Loucy (cell line): ENCODE data around the gene AQP6.

Source experiments
- H2AFZ ChIP-seq: fragments of 200-600 bp; sonication (generic); 2 replicates; pipeline ENCODE4 v1.6.0; 2016; ENCODE audit warnings: antibody characterized with exemption, mild to moderate bottlenecking, low read length, moderate library complexity
- H3F3A ChIP-seq: fragments of 200-600 bp; 2 replicates; pipeline ENCODE4 v1.6.0; 2016; ENCODE audit warnings: antibody characterized with exemption, low read depth, mild to moderate bottlenecking
- H3K27me3 ChIP-seq: fragments of 200-600 bp; sonication (generic); 2 replicates; pipeline ENCODE4 v1.6.1; 2014; ENCODE audit warnings: low read length, mild to moderate bottlenecking; ENCODE audit not compliant: insufficient read depth, poor library complexity, severe bottlenecking
- H3K36me3 ChIP-seq: fragments of 200-600 bp; sonication (generic); 2 replicates; pipeline ENCODE4 v1.6.1; 2016; ENCODE audit warnings: low read length; ENCODE audit not compliant: insufficient read depth
- H3K4me1 ChIP-seq: fragments of 200-600 bp; sonication (generic); 2 replicates; pipeline ENCODE4 v1.5.1; 2014; ENCODE audit warnings: low read length, mild to moderate bottlenecking; ENCODE audit not compliant: insufficient read depth, poor library complexity, severe bottlenecking
- H3K4me2 ChIP-seq: fragments of 200-600 bp; sonication (generic); 2 replicates; pipeline ENCODE4 v1.6.0; 2014; ENCODE audit warnings: antibody characterized with exemption, low read length, low read depth, mild to moderate bottlenecking; ENCODE audit not compliant: poor library complexity, severe bottlenecking
- H3K4me3 ChIP-seq: fragments of 200-600 bp; sonication (generic); 2 replicates; pipeline ENCODE4 v1.5.1; 2014; ENCODE audit warnings: low read length, mild to moderate bottlenecking, mixed read lengths; ENCODE audit not compliant: poor library complexity, severe bottlenecking
- H3K79me2 ChIP-seq: fragments of 200-600 bp; sonication (generic); 2 replicates; pipeline ENCODE4 v1.6.1; 2014; ENCODE audit warnings: low read length; ENCODE audit not compliant: insufficient read depth
- H3K9ac ChIP-seq: fragments of 200-600 bp; sonication (generic); 2 replicates; pipeline ENCODE4 v1.6.0; 2014; ENCODE audit warnings: mild to moderate bottlenecking, low read depth, low read length, moderate library complexity; ENCODE audit not compliant: poor library complexity, severe bottlenecking
- H3K9me2 ChIP-seq: fragments of 200-600 bp; sonication (generic); replicated peaks from 2 replicates; pipeline ENCODE4 v1.6.1; 2016; ENCODE audit warnings: low read depth, low read length, mixed read lengths
- H3K9me3 ChIP-seq: fragments of 200-600 bp; sonication (generic); 2 replicates; pipeline ENCODE4 v1.6.1; 2014; ENCODE audit warnings: mild to moderate bottlenecking, antibody characterized with exemption, low read length, low read depth; ENCODE audit not compliant: insufficient read depth
- H4K20me1 ChIP-seq: fragments of 200-600 bp; sonication (generic); 2 replicates; pipeline ENCODE4 v1.6.0; 2014; ENCODE audit warnings: antibody characterized with exemption, low read length, mild to moderate bottlenecking; ENCODE audit not compliant: insufficient read depth, poor library complexity, severe bottlenecking
- EZH2phosphoT487 ChIP-seq: fragments of 200-600 bp; IDR thresholded peaks from 2 replicates; pipeline ENCODE4 v1.6.1; 2018; ENCODE audit warnings: antibody characterized with exemption, mild to moderate bottlenecking, moderate library complexity, borderline replicate concordance
- TF ChIP-seq, protein P1 (sequence below): fragments of 200-600 bp; sonication (generic); conservative IDR thresholded peaks from 2 replicates; pipeline ENCODE4 v1.5.1; 2014; ENCODE audit warnings: mild to moderate bottlenecking, antibody characterized with exemption, low read length

AQP6 gene

DNA sequence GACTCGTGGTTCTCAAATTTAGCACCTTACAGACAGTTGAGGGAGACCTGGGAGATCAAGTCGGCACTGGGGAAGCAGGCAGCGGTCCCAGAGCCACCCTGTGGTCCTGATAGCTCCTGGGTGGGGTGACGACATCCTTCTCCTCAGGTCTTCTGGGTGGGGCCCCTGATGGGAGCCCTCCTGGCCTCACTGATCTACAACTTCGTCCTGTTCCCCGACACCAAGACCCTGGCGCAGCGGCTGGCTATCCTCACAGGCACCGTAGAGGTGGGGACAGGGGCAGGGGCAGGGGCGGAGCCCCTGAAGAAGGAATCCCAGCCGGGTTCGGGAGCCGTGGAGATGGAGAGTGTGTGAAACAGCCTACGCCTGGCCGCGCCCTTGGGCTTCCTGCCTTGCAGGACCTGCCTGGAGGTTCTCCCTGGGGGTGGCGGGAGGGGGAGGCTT, 2.6 kb downstream of the AQP6 start:
- no peaks in the 10 kb centered on the region for H3K9me2 ChIP-seq
- no peaks in the 10 kb centered on the region for H3K27me3 ChIP-seq
- no peak overlapping the region for H3K4me3 ChIP-seq
- H4K20me1 ChIP-seq = no peaks in the 10 kb centered on the region
- H3K79me2 ChIP-seq = no peaks in the 10 kb centered on the region
- no peak for TF ChIP-seq EZH2phosphoT487
- TF ChIP-seq, protein P1, sequence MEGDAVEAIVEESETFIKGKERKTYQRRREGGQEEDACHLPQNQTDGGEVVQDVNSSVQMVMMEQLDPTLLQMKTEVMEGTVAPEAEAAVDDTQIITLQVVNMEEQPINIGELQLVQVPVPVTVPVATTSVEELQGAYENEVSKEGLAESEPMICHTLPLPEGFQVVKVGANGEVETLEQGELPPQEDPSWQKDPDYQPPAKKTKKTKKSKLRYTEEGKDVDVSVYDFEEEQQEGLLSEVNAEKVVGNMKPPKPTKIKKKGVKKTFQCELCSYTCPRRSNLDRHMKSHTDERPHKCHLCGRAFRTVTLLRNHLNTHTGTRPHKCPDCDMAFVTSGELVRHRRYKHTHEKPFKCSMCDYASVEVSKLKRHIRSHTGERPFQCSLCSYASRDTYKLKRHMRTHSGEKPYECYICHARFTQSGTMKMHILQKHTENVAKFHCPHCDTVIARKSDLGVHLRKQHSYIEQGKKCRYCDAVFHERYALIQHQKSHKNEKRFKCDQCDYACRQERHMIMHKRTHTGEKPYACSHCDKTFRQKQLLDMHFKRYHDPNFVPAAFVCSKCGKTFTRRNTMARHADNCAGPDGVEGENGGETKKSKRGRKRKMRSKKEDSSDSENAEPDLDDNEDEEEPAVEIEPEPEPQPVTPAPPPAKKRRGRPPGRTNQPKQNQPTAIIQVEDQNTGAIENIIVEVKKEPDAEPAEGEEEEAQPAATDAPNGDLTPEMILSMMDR = no peak
- H3K36me3 ChIP-seq = no peaks in the 10 kb centered on the region
- H3K9ac ChIP-seq = no peak overlapping the region
- no peaks in the 10 kb centered on the region for H3K4me1 ChIP-seq
- no peaks in the 10 kb centered on the region for H3F3A ChIP-seq
- H3K9me3 ChIP-seq = no peaks in the 10 kb centered on the region
- H3K4me2 ChIP-seq = no peak overlapping the region
- no peak overlapping the region for H2AFZ ChIP-seq

DNA sequence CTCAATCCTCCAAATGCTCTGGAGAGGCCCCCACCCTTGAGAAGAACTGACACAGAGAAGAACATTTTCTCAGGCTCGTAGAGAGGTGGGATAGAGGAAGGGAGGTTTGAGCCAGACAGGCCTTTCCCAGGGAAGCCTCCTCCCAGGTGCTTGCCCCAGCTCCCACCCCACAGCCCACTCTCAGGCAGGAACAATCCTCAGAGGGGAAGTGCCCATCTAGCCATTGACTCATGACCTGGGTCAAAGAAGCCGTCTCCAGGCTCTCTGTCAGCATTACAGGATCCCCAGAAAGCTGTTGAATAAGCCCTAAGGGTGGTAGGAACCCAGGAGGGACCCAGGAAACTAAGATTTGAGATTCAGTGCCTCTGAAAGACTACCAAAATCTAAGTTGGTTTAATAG, 3.8 kb downstream of the AQP6 start:
- Histone ChIP-seq H3K4me2 (no peak overlapping the region), H3K79me2 (no peaks in the 10 kb centered on the region), H3K9me3 (no peaks in the 10 kb centered on the region), H3K36me3 (no peaks in the 10 kb centered on the region), H3K27me3 (no peaks in the 10 kb centered on the region), H3K4me1 (no peaks in the 10 kb centered on the region), H3K9ac (no peak overlapping the region), H3K4me3 (no peak overlapping the region), H4K20me1 (no peaks in the 10 kb centered on the region), H3K9me2 (no peaks in the 10 kb centered on the region), H2AFZ (no peak overlapping the region), H3F3A (no peaks in the 10 kb centered on the region)
- TF ChIP-seq EZH2phosphoT487 = no peak

DNA sequence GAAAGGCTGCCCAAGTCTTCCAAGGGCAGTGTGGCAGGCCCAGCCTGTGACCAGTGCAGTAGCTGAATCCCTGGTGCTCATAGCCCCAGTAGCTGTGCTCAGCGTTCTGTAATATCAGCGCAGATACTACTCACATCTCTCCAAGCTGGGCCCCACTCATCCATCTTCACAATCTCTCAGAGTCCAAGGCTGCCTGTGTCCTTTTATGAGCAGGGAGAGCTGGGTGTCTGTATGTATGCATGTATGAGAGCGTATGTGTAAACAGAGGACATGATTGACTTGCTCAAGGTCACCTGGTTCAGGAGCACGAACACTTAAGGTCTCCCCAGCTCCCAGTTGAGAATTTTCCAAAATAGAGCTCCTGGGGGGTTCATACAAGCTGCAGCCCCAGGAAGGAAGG, 5.4 kb downstream of the AQP6 start:
- H4K20me1 ChIP-seq = no peaks in the 10 kb centered on the region
- H3K27me3 ChIP-seq = no peaks in the 10 kb centered on the region
- H3K9me2 ChIP-seq = no peaks in the 10 kb centered on the region
- no peak overlapping the region for H3K4me2 ChIP-seq
- H3K4me3 ChIP-seq = no peak overlapping the region
- no peak overlapping the region for H2AFZ ChIP-seq
- H3K4me1 ChIP-seq = no peaks in the 10 kb centered on the region
- H3K9me3 ChIP-seq = no peaks in the 10 kb centered on the region
- H3F3A ChIP-seq = no peaks in the 10 kb centered on the region
- H3K9ac ChIP-seq = no peak overlapping the region
- H3K36me3 ChIP-seq = no peaks in the 10 kb centered on the region
- TF ChIP-seq, protein P1 = no peak
- no peak for TF ChIP-seq EZH2phosphoT487
- H3K79me2 ChIP-seq = no peaks in the 10 kb centered on the region

DNA sequence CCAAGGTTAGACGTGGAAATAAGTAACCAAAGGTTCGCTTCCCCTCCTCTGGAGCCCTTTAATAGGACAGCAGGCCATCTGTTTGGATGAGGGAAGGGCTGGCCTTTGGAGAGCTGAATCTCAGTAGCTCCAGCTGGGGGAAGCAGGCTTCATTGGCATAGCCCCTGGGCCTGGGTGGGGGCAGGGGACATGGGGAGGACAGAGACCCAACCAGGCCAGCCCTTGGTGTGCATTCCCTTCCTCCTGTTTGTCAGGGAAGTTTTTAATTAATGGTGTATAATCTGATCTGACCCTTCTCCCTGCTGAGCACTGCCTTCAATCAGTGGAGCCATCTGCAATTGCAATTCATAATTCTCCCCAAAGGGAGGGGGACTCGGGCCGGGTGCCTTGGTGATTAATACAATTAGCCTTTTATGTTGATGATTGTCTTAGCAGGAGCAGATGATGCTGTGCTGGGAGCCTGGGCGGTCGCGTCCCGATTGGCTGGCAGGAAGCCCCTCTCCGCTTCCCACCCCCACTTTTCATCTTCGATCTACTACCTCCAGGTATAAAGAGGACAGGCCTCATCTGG, 6.4 kb downstream of the AQP6 start:
- H3K4me3 ChIP-seq = no peak overlapping the region
- H3F3A ChIP-seq = no peaks in the 10 kb centered on the region

More for the DNA sequence above, 6.4 kb downstream of the AQP6 start:
- Histone ChIP-seq H3K9me3 (no peaks in the 10 kb centered on the region), H2AFZ (no peak overlapping the region), H3K9ac (no peak overlapping the region), H3K4me2 (no peak overlapping the region), H4K20me1 (no peaks in the 10 kb centered on the region), H3K79me2 (no peaks in the 10 kb centered on the region), H3K9me2 (no peaks in the 10 kb centered on the region), H3K4me1 (no peaks in the 10 kb centered on the region), H3K27me3 (no peaks in the 10 kb centered on the region), H3K36me3 (no peaks in the 10 kb centered on the region)
- TF ChIP-seq, protein P1 = no peak
- TF ChIP-seq EZH2phosphoT487 = no peak
